ENCODE measurements around the gene RAD23B.
"Not testable (repeated sequence)": the region's sequence is repeated elsewhere in the genome, so short reads cannot be mapped to it uniquely, and the experiment has no call there.

Gene RAD23B

GRCh38 chr9:107294756-107295155, 11.7 kb downstream of the RAD23B start:
- no peak for DNase-seq

GRCh38 chr9:107295995-107296394, 12.9 kb downstream of the RAD23B start:
- no peak for DNase-seq

DNA sequence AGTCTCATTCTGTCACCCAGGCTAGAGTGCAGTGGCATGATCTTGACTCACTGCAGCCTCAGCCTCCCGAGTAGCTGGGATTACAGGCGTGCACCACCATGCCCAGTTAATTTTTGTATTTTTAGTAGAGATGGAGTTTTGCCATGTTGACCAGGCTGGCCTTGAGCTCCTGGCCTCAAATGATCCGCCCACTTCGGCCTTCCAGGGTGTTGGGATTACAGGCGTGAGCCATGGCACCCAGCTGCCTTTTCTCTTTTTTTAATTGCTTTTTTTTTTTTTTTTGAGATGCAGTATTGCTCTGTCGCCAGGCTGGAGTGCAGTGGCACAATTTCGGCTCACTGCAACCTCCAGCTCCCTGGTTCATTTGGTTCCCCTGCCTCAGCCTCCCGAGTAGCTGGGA, 13.5 kb downstream of the RAD23B start:
- not testable (repeated sequence) for DNase-seq

DNA sequence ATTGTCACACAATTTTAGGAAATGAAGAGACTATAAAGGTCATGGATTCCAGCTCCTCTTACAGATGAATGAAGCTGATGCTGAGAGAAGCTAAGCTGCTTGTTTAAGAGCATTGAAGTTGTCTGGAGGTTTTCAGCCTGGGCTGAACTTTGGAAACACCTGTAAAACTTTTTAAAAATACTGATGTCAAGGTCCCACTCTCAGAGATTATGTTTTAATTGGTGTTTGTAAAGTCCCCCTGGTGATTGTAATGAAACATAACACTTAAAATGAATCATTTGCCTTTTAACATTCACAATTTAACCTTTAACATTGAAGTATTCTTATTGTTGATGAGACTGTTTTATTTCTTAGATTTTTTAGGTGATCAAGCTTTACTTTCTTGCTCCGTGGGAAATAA, 16.4 kb downstream of the RAD23B start:
- DNase-seq: peak in 1 of 2 donors; percentile 19

DNA sequence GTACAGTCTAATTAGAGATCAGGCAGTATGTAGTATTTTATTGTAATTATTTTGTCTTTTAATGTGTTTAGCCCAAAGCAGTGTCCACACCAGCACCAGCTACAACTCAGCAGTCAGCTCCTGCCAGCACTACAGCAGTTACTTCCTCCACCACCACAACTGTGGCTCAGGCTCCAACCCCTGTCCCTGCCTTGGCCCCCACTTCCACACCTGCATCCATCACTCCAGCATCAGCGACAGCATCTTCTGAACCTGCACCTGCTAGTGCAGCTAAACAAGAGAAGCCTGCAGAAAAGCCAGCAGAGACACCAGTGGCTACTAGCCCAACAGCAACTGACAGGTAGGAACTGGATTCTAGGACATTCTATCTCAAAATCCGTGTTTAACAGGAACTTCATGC, 23.2 kb downstream of the RAD23B start:
- no peak for DNase-seq

DNA sequence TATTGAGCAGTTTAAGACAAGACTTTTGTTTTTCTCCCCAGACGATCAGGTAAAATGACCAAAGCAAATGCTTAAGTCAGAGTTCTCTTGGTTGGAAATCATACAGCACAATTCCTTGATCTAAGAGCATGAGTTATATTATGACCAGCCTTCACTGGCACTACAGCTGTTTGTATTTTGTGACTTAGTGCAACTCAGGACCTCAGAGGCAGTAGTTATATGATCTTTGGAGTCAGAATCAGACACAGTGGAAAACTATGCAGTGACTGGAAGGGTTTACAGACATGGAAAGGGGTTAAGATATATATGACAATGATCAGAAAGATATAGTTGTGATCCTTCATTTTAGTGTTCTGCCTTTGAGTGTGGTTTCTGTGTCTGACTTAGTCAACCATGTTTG, 24.3 kb downstream of the RAD23B start:
- DNase-seq: no peak

DNA sequence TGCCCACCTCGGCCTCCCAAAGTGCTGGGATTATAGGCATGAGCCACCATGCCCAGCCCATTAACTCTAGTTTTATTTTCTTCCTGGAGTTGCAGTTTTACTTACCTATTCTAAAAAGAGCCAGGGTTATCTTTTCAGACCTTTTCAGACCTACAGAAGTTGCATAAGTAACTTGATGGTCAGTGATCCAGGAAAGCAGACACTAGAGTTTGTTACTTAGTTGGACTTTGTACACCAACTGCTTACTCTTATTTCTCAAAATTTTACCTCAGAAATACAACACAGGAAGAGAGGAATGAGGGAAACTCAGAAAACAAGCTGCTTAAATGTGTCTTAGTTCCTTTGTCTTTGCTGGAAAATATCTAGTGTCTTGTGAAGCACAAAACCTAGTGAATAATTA, 25.4 kb downstream of the RAD23B start:
- no peak for DNase-seq

DNA sequence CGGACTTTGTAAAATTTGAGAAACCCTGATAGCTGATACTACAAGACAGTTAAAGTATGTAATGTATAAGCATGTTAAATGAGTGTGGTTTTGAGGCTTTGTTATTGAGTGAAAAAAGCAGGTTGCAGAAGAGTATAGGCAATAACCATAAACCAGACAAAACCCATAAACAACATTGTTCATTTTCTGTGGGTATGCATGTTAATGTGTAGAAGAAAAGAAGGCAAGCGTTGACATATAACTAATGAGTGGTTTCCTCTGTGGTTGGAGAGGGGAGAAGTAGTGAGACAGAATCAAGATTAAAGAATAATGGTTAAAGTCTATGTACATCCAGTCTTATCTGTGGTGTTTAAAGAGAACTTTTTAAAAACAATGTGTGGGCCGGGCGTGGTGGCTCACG, 26.2 kb downstream of the RAD23B start:
- peak in 1 of 2 donors; percentile 42 for DNase-seq

- no peak for DNase-seq
Observed at GRCh38 chr9:107312376-107313050, 29.4 kb downstream of the RAD23B start.

GRCh38 chr9:107313555-107314096, 30.5 kb downstream of the RAD23B start:
- DNase-seq: no peak

DNA sequence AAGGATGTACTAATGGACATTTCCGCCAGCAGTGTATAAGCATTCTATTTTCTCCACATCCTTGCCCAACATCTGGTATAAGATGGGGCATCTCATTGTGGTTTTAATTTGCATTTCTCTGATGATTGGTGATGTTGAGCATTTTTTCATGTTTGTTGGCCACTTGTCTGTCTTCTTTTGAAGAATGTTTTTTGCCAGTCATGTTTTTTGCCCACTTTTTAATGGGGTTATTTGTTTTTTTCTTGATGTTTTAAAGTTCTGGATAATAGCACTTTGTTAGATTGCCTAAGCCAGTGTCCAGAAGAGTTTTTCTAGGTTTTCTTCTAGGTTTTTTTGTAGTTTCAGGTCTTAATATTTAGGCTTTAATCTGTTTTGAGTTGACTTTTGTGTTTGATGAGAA, 31.7 kb downstream of the RAD23B start:
- DNase-seq: no peak

- no peak for DNase-seq
Observed at GRCh38 chr9:107316795-107317661, 33.9 kb downstream of the RAD23B start.

DNA sequence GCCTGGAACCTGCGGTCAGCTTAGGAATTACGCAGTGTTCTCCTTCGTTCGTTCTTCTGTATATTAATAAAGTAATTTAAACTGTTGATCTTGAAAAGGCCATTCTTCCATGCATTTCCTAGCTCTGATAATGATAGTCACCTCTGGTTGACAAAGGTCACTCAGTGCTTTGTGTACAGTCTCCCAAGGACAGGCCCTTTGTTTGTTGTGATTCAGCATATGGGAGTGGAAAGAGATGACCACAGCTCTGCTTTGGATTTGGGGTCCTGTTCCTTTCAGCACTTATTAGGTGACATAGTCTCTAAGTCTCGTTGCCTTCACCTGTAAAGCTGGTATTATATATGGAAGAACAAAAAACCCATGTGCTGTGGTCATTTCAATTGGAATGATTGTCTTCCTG, 39.6 kb downstream of the RAD23B start:
- no peak for DNase-seq

DNA sequence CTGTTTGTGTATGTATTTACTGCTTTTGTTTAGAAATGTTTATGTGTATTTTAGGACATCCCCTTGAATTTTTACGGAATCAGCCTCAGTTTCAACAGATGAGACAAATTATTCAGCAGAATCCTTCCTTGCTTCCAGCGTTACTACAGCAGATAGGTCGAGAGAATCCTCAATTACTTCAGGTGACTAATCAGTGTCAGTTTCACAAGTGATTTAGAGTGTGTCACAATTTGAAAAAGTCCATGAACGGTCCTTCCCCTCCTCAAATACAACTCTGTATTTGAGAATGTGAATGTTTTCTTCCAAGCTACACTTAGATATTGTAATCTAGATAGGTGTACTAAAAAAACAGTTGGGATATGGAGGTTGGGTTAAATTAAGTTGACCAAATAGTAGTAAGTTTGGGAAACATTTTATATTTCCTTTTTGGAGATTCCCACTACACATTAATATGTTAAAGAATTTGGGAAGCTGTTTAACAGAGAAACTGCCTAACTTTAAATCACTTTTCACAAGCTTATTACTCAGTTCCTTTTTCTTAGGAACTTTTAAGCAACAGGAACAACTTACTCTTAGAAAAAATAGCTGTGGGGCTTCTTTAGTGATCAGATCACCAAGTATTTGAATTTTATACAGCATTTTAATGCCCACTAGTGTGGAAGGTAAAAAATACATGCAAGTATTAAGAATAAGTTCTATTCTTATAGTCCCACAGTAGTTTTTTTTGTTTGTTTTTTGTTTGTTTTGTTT, 40.9 kb downstream of the RAD23B start:
- DNase-seq: no peak

GRCh38 chr9:107325842-107326241, 42.8 kb downstream of the RAD23B start:
- no peak for DNase-seq

GRCh38 chr9:107328510-107328909, 45.4 kb downstream of the RAD23B start:
- DNase-seq: no peak

- no peak for DNase-seq
Observed at GRCh38 chr9:107330420-107330819, 47.3 kb downstream of the RAD23B start.

- DNase-seq: no peak
Observed at GRCh38 chr9:107332883-107333282, 49.8 kb downstream of the RAD23B start.

DNA sequence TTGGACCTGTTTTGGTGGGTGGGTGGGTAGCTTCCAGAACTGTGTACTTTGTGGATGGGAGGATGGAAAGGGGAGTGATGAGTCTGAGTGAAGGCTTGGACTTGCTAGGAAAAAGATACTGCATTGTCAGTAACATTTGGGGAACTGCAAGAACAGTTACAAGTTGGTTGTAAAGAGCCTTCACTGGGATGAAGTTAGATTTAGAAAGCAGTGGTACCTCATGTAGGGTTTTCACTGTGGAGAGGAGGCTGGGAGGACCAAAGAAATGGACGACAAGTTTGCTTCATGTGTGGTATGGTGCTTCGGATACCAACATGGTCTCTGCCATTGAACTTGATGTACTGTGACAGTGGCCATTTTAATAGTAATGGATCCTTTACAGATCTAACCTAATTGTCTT, 50.3 kb downstream of the RAD23B start:
- no peak for DNase-seq

DNA sequence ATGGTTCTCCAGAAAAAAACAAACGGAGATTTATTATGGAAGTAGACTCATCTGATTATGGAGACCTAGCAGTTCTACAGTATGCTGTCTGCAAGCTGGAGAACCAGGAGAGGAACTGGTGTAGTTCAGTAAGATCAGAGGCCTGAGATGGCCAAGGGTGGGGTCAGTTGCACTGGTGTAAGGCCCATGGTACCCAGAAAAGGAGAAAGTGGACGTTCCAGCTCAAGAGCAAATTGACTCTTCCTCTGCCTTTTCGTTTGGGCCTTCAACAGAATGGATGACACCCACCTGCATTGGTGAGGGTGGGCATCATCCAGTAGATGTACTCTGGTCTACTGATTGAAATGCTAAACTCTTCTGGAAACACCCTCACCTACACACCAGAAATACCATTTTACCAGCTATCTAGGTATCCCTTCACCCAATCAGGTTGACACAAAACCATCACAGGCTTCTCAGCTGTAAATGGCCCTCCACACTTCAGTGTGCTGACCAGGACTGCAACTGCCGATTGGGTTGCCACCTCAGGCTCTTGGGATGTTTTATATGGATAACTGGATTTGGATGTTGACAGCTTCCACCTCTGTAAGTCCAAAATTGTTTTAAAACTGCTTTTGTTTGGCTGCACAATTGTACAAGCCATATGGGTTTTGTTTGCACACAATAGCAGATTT, 51.2 kb downstream of the RAD23B start:
- DNase-seq: no peak

DNA sequence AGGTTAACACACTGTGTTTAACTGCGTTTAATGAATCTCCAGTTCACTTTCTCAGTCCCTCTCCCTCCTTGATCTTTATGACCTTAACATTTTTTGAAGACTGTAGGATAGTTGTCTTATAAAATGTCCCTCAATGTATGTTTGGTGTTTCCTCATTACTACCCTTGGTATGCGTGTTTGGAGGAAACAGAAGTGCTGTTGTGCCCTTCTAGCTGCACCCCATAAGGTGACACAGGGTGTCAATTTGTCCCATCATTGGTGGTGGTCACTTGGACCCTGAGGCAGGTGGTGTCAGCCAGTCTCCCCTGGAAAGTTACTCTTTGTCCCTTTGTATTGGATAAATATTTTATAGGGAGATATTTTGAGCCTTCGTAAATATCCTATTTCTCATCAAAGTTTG, 52.3 kb downstream of the RAD23B start:
- no peak for DNase-seq

DNA sequence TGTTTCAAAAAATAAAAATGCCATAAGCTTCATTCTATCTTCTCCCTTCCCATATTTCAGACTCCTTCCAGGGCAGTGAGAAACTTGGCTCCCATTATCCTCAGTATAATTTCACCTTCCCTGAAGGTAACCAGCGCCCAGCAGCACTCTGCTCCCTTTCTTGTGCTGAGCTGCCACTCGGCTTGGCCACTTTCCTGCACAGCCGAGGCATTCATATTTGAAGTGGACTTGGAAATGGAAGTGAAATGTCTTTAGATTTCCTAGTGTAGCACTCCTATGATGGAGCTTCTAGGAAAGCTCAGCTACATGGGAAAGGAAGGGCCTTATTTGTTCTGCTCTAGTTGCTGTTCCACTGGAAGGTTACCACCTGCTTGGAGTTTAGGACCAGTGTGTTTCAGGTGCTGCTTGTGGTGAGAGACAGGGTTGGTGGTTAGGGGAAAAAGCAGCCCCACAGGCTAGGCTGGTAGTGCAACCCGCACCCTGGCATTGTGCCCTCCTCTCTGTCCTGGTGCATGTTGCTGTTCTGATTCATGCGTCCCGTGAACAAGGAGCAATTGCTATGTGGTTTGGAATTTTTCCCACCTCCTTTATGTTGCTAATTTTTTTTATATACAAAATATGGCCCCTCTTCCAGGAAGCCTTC, 53.8 kb downstream of the RAD23B start:
- no peak for DNase-seq

Measured in CD4-positive, alpha-beta T cell treated with Interleukin-4 for 1 hour (primary cell).